HEK293T (cell line): ENCODE measurements around the gene PIK3CD.

Experiments
- BHLHE40 ChIP-seq: fragments of 450-650 bp; IDR thresholded peaks from 2 replicates; pipeline ENCODE4 v1.6.1; 2016; ENCODE audit warnings: mild to moderate bottlenecking, moderate library complexity, borderline replicate concordance
- FOXA1 ChIP-seq: fragments of 450-650 bp; IDR thresholded peaks from 2 replicates; pipeline ENCODE4 v1.6.1; 2016; ENCODE audit warnings: mild to moderate bottlenecking
- FOXK2 ChIP-seq: fragments of 450-650 bp; IDR thresholded peaks from 2 replicates; pipeline ENCODE4 v1.6.1; 2016; ENCODE audit warnings: mild to moderate bottlenecking
- FOXM1 ChIP-seq: fragments of 450-650 bp; IDR thresholded peaks from 2 replicates; pipeline ENCODE4 v1.6.1; 2017; ENCODE audit warnings: mild to moderate bottlenecking, borderline replicate concordance
- HDGF ChIP-seq: fragments of 450-650 bp; IDR thresholded peaks from 2 replicates; pipeline ENCODE4 v1.6.1; 2017; ENCODE audit warnings: antibody characterized with exemption, borderline replicate concordance
- LEF1 ChIP-seq: fragments of 450-650 bp; IDR thresholded peaks from 2 replicates; pipeline ENCODE4 v1.6.1; 2017; ENCODE audit warnings: mild to moderate bottlenecking, borderline replicate concordance
- NFRKB ChIP-seq: fragments of 450-650 bp; IDR thresholded peaks from 2 replicates; pipeline ENCODE4 v1.6.1; 2016; ENCODE audit warnings: mild to moderate bottlenecking, moderate library complexity
- PKNOX1 ChIP-seq: fragments of 450-650 bp; IDR thresholded peaks from 2 replicates; pipeline ENCODE4 v1.6.1; 2016
- SP1 ChIP-seq: fragments of 450-650 bp; IDR thresholded peaks from 2 replicates; pipeline ENCODE4 v1.6.1; 2017
- SUZ12 ChIP-seq: fragments of 450-650 bp; IDR thresholded peaks from 2 replicates; pipeline ENCODE4 v1.6.1; 2016; ENCODE audit warnings: mild to moderate bottlenecking
- TARDBP ChIP-seq: fragments of 450-650 bp; IDR thresholded peaks from 2 replicates; pipeline ENCODE4 v1.6.1; 2016
- ZNF384 ChIP-seq: fragments of 450-650 bp; IDR thresholded peaks from 2 replicates; pipeline ENCODE4 v1.6.1; 2016

- no peak for TF ChIP-seq FOXM1
- TF ChIP-seq LEF1 = no peak
- TF ChIP-seq ZNF384 = no peak
- no peak for TF ChIP-seq FOXA1
- TF ChIP-seq PKNOX1 = no peak
- no peak for TF ChIP-seq SUZ12
- no peak for TF ChIP-seq SP1
- no peak for TF ChIP-seq HDGF
- no peak for TF ChIP-seq BHLHE40
- no peak for TF ChIP-seq TARDBP
- TF ChIP-seq NFRKB = no peak
- TF ChIP-seq FOXK2 = no peak
These were observed 45.3 kb downstream of the PIK3CD start for GRCh38 chr1:9696793-9697192.
